HG03571 (cell line): ENCODE measurements around the gene MTMR11.

Source experiments
- ATAC-seq: cut with Tn5 transposase; IDR thresholded peaks from one replicate; pipeline ENCODE4 v1.9.1; 2021; ENCODE audit not compliant: unreplicated experiment

Gene MTMR11

DNA sequence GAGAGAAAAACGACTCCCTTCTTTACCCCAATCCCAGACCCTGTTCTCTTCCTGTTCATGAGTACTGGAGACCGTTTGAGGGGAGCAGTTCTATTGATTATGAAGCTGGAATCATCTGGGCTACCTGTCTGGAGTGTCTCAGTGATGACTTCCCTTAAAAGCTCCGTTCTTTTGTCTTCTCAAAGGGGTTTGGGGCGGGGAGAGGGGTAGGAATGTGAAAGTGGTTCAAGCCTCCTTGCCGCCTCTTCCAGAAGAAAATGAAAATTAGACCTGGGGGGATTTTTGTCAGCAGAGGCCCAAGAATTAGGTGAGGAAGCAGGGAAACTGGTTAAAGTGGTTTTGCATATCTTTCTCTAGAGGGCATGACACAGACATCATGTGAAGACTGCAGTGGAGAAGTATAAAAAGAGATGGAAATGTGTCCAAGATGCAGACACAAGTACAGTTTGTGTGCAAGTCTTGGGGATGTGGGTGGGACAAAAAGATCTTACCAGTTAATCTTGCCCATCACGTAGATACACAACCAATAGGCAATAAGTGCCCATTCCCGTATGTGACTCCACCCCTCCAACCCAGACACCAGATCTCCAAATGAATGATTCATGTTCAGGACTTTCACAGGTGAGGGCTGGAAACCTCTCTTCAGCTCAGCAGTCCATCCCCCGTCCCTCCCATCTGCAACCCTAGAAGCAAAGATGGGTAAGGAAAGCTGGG, 470 bp upstream of the MTMR11 start:
- ATAC-seq = no peak

DNA sequence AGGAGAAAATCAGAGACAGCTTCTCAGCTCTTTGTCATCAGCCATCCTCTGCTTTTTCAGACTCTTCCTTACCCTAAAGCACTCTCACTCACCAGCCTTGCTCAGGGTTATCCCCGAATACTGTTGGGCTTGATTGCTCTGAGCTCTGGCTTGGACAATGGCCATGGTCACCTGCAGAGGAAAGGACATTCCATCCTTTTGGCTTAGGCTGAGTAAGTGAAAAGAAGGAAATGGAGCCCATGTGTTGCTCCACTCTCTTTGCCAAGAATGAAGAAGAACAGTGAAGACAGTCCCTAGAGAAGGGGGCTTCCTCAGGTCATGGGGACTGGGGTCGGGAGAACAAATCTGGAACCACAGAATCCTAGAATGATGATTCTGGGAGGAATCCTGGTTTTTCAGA, 2.3 kb downstream of the MTMR11 start:
- no peak for ATAC-seq

DNA sequence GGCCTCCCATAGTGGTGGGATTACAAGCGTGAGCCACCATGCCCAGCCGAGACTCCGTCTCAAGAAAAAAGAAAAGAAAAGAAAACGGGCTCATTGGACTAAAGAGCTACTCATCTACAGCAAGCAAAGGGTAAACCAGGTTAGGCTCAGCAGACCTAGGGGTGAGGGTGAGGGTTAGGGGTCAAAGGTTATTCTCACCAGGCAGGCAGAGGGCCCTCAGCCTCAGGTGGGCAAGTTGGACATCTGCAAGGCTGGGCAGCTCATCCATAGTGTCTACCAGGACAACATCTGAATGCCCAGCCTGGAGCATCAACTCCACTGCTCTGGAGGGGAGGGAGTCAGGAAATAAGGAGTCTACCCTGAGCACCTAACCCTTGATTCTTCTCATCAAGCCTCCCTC, 3.5 kb downstream of the MTMR11 start:
- no peak for ATAC-seq

DNA sequence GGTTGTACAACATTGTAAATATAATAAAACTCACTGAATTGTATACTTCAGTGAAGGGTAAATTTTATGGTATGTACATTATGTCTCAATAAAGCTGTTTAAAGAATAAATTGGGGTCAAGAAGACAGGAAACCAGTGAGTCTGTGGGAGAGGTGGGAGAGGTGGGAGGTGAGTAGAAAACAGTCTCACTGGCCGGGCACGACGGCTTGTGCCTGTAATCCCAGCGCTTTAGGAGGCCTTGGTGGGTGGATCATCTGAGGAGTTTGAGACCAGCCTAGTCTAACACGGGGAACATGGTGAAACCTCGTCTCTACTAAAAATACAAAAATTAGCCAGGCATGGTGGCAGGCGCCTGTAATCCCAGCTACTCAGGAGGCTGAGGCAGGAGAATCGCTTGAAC, 4.2 kb downstream of the MTMR11 start:
- ATAC-seq = no peak

DNA sequence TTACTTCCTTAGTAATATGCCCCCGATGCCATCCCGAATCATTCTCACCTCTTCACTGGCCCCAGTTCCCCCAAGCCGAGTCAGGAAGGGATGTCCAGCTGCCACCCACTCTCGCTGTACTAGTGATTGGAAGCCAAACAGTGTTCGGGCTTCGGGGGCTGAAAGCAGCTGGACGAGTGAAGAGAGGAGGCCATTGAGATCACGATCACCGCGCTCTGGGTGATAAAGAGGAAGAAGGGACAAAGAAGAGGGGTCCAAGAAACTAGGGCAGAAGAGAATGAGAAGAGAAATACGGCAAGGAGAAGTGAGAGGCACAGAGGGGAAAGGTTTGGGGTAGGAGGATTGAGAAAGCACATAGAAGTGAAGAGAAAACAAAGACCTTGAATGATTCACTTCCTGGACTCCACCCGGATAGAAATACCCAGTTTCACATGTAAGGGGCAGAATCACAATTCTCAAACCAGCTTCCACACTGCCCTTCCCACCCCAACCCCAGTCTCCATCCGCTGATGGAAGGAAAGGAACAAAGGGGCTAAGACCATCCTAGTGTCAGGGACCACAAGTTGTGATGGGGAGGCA, 5.4 kb downstream of the MTMR11 start:
- ATAC-seq = no peak

DNA sequence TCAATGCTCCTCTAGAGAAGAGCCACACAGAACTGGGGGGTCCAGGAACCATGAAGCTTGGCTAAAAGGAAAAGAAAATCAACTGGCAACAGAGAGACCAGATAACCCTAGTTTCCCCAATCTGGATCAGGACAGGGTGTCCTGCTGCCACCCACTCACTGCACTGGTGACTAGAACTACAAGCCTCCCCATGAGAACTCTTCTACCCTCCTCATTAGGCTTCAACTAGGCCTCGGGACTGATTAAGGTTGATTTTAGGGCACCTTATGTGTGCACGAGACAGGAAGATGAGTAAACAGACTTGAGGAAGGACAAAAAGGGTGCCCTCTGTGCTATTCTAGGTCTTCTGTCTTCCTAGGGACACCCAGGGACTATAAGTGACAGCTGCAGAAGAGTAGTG, 6.8 kb downstream of the MTMR11 start:
- no peak for ATAC-seq

DNA sequence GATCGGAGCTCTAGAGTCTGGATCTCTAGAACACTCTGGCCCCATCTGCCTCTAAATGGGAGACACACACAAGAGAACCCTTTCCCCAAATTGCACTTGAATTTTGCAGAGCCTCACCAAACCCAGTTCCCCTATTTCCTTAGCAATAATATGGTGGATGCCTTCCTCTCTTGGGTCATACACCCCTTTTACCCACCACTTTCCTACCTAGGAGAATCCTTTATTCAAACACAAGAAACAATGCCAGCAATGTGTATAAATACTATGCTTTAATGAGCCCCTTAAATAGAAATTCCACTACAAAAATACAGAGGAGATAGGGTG, 8.3 kb downstream of the MTMR11 start:
- no peak for ATAC-seq

DNA sequence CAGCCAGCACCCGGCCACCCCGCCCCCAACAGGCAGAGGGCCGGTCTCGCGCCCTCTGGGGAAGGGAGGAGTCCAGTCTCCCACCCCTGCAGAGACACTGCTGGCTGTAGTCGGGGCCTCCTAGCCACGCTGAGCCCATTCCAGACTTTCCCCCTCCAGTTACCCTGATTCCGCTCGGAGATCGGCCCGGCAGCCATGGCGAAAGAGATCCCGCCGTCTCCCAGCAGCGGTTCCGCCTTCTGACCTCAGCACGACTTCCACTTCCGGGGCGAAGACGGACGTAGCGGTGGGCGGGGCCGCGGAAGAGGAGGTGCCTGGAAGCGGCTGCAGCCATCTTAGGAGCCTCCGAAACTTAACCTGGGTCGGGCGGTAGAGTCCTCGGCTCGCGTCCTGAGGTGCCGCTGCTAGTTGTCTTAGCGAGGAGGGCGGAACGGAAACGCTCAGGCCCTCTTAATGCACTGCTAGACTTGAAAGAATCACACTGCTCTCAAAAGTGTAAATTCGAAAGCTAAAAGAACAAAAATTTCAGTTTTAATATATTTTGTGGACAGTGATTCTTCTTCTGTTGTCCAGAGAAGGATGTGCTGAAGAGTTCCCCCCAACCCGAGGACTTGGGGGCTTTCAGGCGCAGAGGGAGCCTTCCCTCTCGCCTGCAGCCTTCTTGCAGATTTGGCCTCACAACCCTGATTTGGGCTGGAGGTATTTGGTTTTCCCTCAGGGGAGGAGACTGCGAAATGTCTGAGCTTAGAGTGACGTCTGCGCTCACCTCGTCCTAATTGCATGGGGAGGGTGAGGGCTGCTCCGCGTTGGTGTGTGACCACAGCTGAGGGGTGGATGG, 8.9 kb downstream of the MTMR11 start, which contains the start of gene SF3B4:
SF3B4 (minus strand) TSS at position 241 of the 838 bp plus-strand sequence; CDS start at position 197, 44 bp downstream.
- ATAC-seq = peak; percentile 88

DNA sequence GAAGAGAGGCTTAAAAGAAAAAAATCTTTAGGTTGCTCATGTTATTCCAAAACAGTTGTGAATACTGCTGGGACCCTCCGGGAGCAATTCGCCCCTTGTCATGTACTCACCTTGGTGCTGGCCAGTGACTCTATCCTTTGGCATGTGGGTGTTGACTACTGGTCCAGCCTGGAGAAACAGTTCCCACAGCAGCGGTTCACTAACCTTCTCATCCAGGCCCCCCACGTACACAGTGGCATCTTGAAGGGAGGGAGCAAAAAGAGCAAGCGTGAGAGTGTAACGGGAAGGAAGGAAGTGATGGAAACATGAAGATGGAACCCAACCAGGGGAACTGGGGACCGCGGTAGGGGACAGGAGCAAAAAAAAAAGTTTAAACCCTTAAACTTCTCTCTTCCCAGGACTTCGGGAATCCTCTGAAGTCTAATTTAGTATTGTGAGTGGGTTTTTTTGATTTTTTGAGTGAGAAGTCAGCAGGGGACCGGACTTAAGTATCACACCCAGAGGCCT, 9.6 kb downstream of the MTMR11 start:
- no peak for ATAC-seq

DNA sequence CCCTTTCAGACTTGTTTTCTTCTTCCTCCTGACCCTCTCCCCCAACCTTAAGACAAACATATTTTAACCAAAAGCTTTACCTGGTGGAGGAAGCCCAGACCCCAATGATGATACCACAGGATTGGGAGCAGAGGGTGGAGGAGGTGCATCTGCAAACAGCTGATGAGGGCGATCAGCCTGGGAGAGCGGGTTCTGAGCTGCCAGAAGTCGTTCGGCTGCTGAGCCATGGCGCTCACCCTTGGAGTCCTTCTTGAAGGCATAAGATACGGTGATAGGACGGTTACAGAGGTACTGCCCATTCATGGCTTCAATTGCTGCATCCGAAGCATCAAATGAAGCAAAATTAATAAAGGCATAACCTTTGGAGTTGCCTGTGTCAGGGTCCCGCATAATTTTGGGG, 10.4 kb downstream of the MTMR11 start:
- ATAC-seq = no peak

DNA sequence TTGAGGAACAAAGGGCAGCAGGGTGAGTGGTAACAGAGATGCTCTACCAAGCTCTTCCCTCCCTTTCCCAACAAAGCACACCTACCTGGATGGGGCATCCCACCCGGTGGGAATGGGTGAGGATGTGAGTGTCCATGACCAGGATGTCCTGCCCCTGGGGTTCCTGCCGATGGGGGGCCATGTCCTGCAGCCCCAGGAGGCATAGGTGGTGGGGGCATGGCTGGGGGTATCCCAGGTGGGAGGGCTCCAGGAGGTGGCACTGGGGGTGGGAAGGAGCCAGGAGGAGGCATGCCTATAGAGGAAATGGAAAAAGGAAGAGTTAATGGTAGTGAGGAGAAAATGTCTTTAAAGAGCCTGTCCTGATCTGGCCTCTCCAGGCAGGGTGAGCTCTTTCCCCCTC, 10.9 kb downstream of the MTMR11 start:
- no peak for ATAC-seq

DNA sequence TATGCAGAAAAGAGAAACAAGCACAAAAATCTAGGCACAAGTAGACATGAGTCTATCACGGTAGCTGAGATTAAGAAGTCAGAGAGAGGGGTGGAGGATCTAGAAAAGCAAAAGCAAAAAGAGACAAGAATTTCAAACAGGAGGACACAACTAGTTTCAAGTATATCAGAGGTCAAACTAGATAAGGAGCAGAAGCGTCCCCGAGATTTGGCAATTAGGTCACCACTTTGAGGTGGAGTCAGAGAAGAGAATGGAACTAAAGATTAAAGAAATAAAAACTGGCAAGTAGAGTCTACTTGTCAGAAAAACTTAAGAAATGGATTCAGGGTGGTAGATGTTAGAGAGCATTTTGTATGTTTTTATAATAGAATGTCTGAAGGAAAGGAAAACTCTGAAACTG, 11.3 kb downstream of the MTMR11 start:
- ATAC-seq = no peak

DNA sequence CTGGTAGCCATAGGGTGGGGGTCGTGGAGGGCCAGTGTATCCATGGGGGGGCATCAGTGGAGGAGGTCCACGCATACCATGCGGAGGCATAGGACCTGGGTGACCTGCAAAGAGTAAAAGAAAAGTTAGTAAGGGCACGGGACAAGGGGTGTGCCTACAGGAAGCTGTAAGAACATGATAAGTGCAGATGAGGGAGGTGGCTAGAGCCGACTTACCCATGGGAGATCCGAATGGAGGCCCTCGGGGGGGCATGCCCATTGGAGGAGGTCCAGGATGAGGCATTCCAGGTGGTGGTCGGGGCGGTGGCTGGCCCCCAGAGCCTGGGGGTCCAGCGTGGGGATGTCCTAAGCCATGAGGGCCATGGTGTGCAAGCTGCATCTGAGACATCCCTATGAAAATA, 13.1 kb downstream of the MTMR11 start:
- no peak for ATAC-seq

DNA sequence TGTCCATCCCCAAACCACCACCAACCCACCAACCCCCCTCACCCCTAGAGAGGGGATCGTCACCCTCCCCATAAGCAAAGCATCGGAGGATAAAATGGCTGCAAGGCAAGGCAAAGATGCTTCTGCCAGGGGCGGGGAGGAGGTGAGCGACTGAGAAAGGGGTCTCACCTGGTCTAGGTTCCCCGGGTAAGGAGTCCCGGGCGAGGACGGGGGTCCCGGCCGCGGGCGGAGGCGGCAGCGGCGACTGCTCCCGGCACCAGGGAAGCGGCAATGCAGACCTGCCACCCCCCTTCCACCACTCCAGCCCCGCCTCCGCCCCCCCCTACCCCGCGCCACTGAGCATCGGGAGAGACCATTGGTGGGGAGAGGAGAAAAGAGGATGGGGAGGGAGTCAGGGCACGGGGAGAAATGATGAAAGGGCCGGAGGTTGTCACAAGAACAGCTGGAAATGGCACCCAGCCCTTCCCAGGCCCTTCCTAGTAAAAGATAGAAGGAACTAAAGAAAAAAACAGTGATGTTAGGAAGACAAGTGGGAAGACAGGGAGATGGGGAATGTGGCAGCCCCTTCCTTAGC, 19.0 kb downstream of the MTMR11 start, which contains the start of gene SV2A:
SV2A (minus strand) TSS at position 274 of the 574 bp plus-strand sequence. CDS start 4,004 bp downstream, outside the sequence.
- no peak for ATAC-seq

DNA sequence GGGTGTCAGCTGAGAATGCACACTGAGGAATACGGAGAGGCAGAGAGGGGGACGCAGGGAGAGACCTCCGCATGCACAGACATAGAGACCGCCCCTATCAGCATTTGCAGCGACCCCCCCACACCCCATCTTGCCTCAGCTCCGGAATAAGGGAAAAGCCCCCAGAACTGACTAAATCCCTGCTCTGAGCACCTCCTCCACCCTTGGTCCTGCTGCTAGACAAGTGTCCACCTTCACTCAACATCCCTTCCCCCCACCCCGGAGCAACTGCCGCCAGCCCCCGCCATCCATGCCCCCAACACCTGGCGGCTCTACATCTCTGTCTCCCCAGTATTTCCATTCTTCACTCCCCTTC, 19.8 kb downstream of the MTMR11 start:
- no peak for ATAC-seq

DNA sequence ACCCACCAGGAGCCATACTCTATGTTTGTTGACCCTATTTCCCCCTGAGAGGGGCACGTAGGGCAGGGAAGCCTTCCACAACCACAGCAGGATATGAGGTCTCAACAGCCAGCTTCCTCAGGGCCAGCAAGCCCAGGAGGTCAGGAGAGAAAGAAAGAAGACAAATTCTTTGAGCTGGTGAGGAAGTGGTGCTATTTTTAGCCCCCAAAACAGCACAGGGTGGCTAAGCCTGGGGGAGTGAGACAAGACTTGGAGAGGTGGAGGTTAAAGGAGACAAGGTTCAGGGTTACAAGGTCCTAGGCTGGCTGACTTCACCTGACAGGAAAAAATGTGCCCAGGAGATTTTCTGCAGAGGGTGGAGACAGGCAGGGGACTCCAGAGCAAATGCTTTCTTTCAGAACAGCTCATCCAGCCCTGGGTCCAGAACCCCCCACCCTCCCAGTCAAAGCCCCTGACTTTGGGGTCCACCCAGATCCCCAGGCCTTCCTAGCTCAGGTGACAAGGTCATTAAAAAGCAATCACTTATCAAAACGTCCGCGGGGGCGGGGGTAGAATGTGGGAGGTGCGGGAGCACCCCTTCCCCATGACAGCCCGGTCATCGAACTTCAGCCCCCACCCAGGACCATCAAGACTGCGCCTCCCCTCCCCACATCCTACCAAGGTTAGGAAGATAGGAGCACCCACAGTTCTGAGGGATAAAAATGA, 20.3 kb downstream of the MTMR11 start:
- ATAC-seq = no peak

DNA sequence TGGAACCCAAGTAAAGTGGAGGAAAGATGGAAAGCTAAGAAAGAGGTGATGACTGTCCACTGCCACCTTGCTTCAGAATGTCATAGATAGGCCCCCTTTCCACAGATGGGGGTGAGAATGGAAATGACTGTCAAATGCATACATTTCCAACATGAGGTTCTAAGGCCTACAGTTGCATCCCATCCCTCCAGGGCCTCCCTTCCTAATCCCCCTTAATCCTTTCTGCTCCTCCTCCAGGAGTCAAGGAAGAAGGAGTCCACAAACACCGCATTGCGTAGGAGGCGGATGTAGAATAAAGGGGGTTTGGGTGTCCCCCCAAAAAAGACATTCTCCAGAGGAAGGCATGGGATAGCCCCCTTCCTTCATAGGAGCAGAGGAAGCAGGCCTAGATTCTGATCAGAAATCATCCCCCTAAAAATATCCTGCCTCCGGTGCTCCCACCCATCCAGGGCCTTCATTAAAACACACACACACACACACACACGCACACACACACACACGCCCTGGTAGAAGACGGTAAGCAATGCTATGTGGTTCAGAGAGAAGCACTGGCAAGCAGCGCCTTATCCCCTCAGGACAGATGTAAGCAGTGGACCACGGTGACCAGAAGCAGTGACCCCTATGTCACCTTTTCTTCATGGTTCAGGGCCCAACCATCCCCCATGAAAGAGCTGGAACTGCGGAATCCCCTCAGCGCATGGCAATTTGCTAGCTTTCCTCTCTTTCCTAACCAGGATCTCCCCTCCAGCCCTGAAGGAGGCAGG, 21.1 kb downstream of the MTMR11 start:
- ATAC-seq = no peak

DNA sequence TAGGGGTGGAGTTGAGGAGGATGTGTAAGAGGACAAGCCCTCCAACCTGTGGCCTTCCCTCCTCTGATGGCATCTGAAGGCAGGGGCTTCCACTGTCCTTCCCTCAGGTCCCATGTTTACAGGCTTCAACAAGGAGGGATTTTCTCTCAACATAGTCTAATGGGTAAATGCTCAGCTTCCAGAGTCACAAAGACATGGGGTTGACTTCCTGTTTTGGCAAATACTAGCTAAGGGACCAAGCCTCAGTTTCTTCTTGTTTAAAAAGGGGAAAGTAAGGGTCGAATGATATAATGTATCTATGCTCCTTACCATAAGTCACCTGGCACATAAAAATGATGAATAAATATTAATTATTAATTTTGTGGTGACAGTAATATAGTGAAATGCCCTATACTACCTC, 22.1 kb downstream of the MTMR11 start:
- no peak for ATAC-seq

DNA sequence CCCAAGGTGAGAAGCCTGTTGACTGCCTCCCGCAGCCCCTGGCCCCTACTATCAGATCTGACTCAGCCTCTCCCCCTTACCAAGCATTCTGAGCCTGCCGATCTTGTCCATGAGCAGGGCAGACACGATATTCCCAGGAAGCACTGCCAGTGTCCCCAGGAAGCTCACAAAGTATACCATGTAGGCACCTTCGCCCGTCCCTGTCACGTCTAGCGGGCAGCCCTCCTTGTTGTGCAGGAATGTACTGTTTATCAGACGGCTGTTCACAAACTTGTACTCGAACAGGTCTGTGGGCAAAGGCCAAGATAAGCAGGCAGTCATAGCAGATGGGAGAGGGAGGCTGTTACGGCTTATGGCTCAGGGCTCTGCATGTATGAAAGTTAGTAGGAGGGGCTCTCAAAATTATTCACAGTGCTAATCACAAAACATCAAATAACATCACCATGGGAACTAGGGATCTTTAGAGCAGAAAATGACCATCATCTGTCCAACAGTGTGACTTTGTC, 30.1 kb downstream of the MTMR11 start:
- ATAC-seq = no peak
